GM18505 (cell line): Measurements from ENCODE around the gene AHCYL2.
"Not testable (repeated sequence)": the region's sequence is repeated elsewhere in the genome, so short reads cannot be mapped to it uniquely, and the experiment has no call there.

ENCODE experiments used
- ATAC-seq: cut with Tn5 transposase; IDR thresholded peaks from one replicate; pipeline ENCODE4 v1.9.1; 2021; ENCODE audit not compliant: unreplicated experiment
- POLR2A ChIP-seq: IDR thresholded peaks from 4 replicates; pipeline ENCODE4 v1.6.1; 2011; ENCODE audit warnings: borderline replicate concordance; ENCODE audit not compliant: insufficient read depth, insufficient read length; ENCODE audit errors: extremely low read depth

The AHCYL2 gene

GRCh38 chr7:129426482-129426881 lies 201.7 kb downstream of the AHCYL2 start:
- no peak for ATAC-seq
- no peak for TF ChIP-seq POLR2A

GRCh38 chr7:129427526-129428045 lies 202.8 kb downstream of the AHCYL2 start:
- no peak for TF ChIP-seq POLR2A
- no peak for ATAC-seq

GRCh38 chr7:129431911-129432643 lies 207.2 kb downstream of the AHCYL2 start:
- no peak for ATAC-seq
- no peak for TF ChIP-seq POLR2A

- peak; percentile 52 for TF ChIP-seq POLR2A
- peak; percentile 94 for ATAC-seq
Measured at GRCh38 chr7:129433847-129434674, 209.2 kb downstream of the AHCYL2 start, which contains the start of gene STRIP2. STRIP2 (plus strand) TSS chr7:129434432; CDS start chr7:129434473, 41 bp downstream.

- TF ChIP-seq POLR2A = no peak
- no peak for ATAC-seq
Measured at GRCh38 chr7:129434675-129435318, 210.0 kb downstream of the AHCYL2 start.

GRCh38 chr7:129435414-129435829 lies 210.6 kb downstream of the AHCYL2 start:
- no peak for TF ChIP-seq POLR2A
- no peak for ATAC-seq

- TF ChIP-seq POLR2A = no peak
- no peak for ATAC-seq
Measured at GRCh38 chr7:129436335-129436923, 211.6 kb downstream of the AHCYL2 start.

GRCh38 chr7:129437190-129437589 lies 212.4 kb downstream of the AHCYL2 start:
- no peak for TF ChIP-seq POLR2A
- ATAC-seq = no peak

GRCh38 chr7:129438281-129438838 lies 213.5 kb downstream of the AHCYL2 start:
- TF ChIP-seq POLR2A = no peak
- no peak for ATAC-seq

- no peak for TF ChIP-seq POLR2A
- ATAC-seq = no peak
Measured at GRCh38 chr7:129438839-129439651, 214.2 kb downstream of the AHCYL2 start.

- no peak for ATAC-seq
- no peak for TF ChIP-seq POLR2A
Measured at GRCh38 chr7:129439963-129440625, 215.3 kb downstream of the AHCYL2 start.

- no peak for TF ChIP-seq POLR2A
- no peak for ATAC-seq
Measured at GRCh38 chr7:129443612-129444011, 218.8 kb downstream of the AHCYL2 start.

- not testable (repeated sequence) for ATAC-seq
Measured at GRCh38 chr7:129444776-129445175, 219.9 kb downstream of the AHCYL2 start.

GRCh38 chr7:129446925-129447324 lies 222.1 kb downstream of the AHCYL2 start:
- ATAC-seq = not testable (repeated sequence)

GRCh38 chr7:129447445-129447844 lies 222.6 kb downstream of the AHCYL2 start:
- not testable (repeated sequence) for ATAC-seq

GRCh38 chr7:129448608-129449007 lies 223.8 kb downstream of the AHCYL2 start:
- not testable (repeated sequence) for ATAC-seq
